Erythroblast (primary cell): ENCODE data around the gene NFIC.
"Not testable (repeated sequence)": the region's sequence is repeated elsewhere in the genome, so short reads cannot be mapped to it uniquely, and the experiment has no call there.

Experiments used
- DNase-seq, 2 experiments: peaks; one replicate each; lab custom pipeline; 2025; lab: John Stamatoyannopoulos, UW
- GATA1 ChIP-seq: IDR thresholded peaks from 2 replicates; pipeline ENCODE4 v1.6.1; 2011; ENCODE audit warnings: low read depth, mild to moderate bottlenecking, control low read depth, low read length, moderate library complexity
- POLR2A ChIP-seq: IDR thresholded peaks from 2 replicates; pipeline ENCODE4 v1.6.1; 2011; ENCODE audit warnings: mild to moderate bottlenecking, low read length

NFIC gene

GRCh38 chr19:3333020-3333583 lies 33.3 kb upstream of the NFIC start:
- no peak for TF ChIP-seq GATA1
- no peak for TF ChIP-seq POLR2A
- no peak for DNase-seq

- DNase-seq, result no peak
- no peak for TF ChIP-seq GATA1
Measured at GRCh38 chr19:3333662-3334061, 32.7 kb upstream of the NFIC start.

GRCh38 chr19:3334749-3335430 lies 31.5 kb upstream of the NFIC start:
- not testable (repeated sequence) for DNase-seq

- DNase-seq, result no peak
- TF ChIP-seq GATA1 (no peak), POLR2A (no peak)
Measured at GRCh38 chr19:3335431-3336350, 30.7 kb upstream of the NFIC start.

- TF ChIP-seq GATA1 (no peak), POLR2A (no peak)
- no peak for DNase-seq
Measured at GRCh38 chr19:3336351-3336679, 30.1 kb upstream of the NFIC start.

- no peak for TF ChIP-seq POLR2A
- TF ChIP-seq GATA1, result no peak
- DNase-seq, result no peak
Measured at GRCh38 chr19:3336680-3337523, 29.5 kb upstream of the NFIC start.

- TF ChIP-seq GATA1, result no peak
- no peak for TF ChIP-seq POLR2A
- DNase-seq, result no peak
Measured at GRCh38 chr19:3338541-3339181, 27.7 kb upstream of the NFIC start.

- TF ChIP-seq POLR2A (no peak), GATA1 (no peak)
- DNase-seq, result no peak
Measured at GRCh38 chr19:3340340-3340739, 26.0 kb upstream of the NFIC start.

- no peak for TF ChIP-seq GATA1
- no peak for DNase-seq
Measured at GRCh38 chr19:3342246-3342645, 24.1 kb upstream of the NFIC start.

GRCh38 chr19:3342962-3343361 lies 23.4 kb upstream of the NFIC start:
- not testable (repeated sequence) for DNase-seq

- DNase-seq, result peak in 1 of 2 experiments; percentile 31
Measured at GRCh38 chr19:3343619-3344502, 22.5 kb upstream of the NFIC start.

GRCh38 chr19:3344608-3345598 lies 21.5 kb upstream of the NFIC start:
- no peak for DNase-seq
- no peak for TF ChIP-seq GATA1

More at GRCh38 chr19:3343619-3344502, 22.5 kb upstream of the NFIC start:
- TF ChIP-seq GATA1 (no peak), POLR2A (no peak)
